HEK293 (cell line): ENCODE measurements around the gene SFSWAP.
"Not testable (repeated sequence)": the region's sequence is repeated elsewhere in the genome, so short reads cannot be mapped to it uniquely, and the experiment has no call there.

Source experiments
- CTCF ChIA-PET: fragments of 350-600 bp; formaldehyde crosslinking; extraction: SDS; loops from one replicate; lab custom pipeline; 2021; ENCODE audit warnings: antibody characterized with exemption; lab: Yijun Ruan, JAX
- POLR2A ChIA-PET: fragments of 300-600 bp; formaldehyde crosslinking; extraction: SDS; loops from one replicate; lab custom pipeline; 2020; ENCODE audit warnings: antibody characterized with exemption, inconsistent platforms; lab: Yijun Ruan, JAX
- H3K27ac ChIP-seq: fragments of 200-500 bp; sonication (Bioruptor generic); 2 replicates; pipeline ENCODE4 v1.5.1; 2014; ENCODE audit warnings: low read depth, low read length, control low read depth, inconsistent platforms; ENCODE audit errors: extremely low read depth
- H3K36me3 ChIP-seq, 2 experiments: fragments of 200-500 bp in 1 of 2; sonication (Bioruptor generic) in 1 of 2; 1 replicate in 1 of 2; 2 replicates in 1 of 2; pipeline ENCODE4 v1.5.1; 2014 to 2017; ENCODE audit warnings: inconsistent platforms in 2 of 2, low read length in 2 of 2; ENCODE audit not compliant: control insufficient read depth in 2 of 2, insufficient read depth in 1 of 2
- H3K4me1 ChIP-seq: fragments of 200-500 bp; sonication (Bioruptor generic); 2 replicates; pipeline ENCODE4 v1.5.1; 2014; ENCODE audit warnings: mild to moderate bottlenecking, low read length, inconsistent platforms; ENCODE audit not compliant: control insufficient read depth, insufficient read depth
- H3K4me3 ChIP-seq: 2 replicates; pipeline ENCODE4 v1.5.1; 2011; ENCODE audit warnings: low read depth, mild to moderate bottlenecking, control low read depth, low read length, moderate library complexity
- H3K9me3 ChIP-seq: fragments of 200-500 bp; sonication (Bioruptor generic); 2 replicates; pipeline ENCODE4 v1.5.1; 2014; ENCODE audit warnings: low read depth, low read length, inconsistent platforms; ENCODE audit not compliant: control insufficient read depth, insufficient read depth
- HOXA7 ChIP-seq: sonication (generic); formaldehyde crosslinking; IDR thresholded peaks from 2 replicates; pipeline ENCODE4 v1.8.1; 2022; ENCODE audit warnings: missing genetic modification reagents, borderline replicate concordance
- YY1 ChIP-seq: fragments of 450-650 bp; formaldehyde crosslinking; IDR thresholded peaks from 2 replicates; pipeline ENCODE4 v1.5.1; 2018; ENCODE audit warnings: missing biosample characterization, missing genetic modification characterization
- ZBTB10 ChIP-seq: fragments of 450-650 bp; formaldehyde crosslinking; IDR thresholded peaks from 2 replicates; pipeline ENCODE4 v1.5.1; 2016; ENCODE audit warnings: missing biosample characterization, missing genetic modification characterization
- ZEB2 ChIP-seq: fragments of 450-650 bp; formaldehyde crosslinking; IDR thresholded peaks from 2 replicates; pipeline ENCODE4 v1.5.1; 2016; ENCODE audit warnings: missing biosample characterization, missing genetic modification characterization
- ZFP3 ChIP-seq: fragments of 450-650 bp; formaldehyde crosslinking; IDR thresholded peaks from 2 replicates; pipeline ENCODE4 v1.5.1; 2016; ENCODE audit warnings: low read depth, missing biosample characterization, missing genetic modification characterization
- ZFP41 ChIP-seq: fragments of 450-650 bp; formaldehyde crosslinking; IDR thresholded peaks from 2 replicates; pipeline ENCODE4 v1.5.1; 2016; ENCODE audit warnings: missing biosample characterization, missing genetic modification characterization, borderline replicate concordance
- ZNF175 ChIP-seq: fragments of 450-650 bp; formaldehyde crosslinking; IDR thresholded peaks from 2 replicates; pipeline ENCODE4 v1.5.1; 2016; ENCODE audit warnings: missing biosample characterization, missing genetic modification characterization
- ZNF274 ChIP-seq, 2 experiments: fragments of 200-500 bp in 1 of 2; fragments of 450-650 bp in 1 of 2; sonication (Bioruptor generic) in 1 of 2; formaldehyde crosslinking in 1 of 2; IDR thresholded peaks; 2 replicates each; pipeline versions ENCODE4 v1.5.1 to v1.6.1; 2014 to 2016; ENCODE audit warnings: borderline replicate concordance in 1 of 2, inconsistent platforms in 1 of 2, low read length in 1 of 2, missing biosample characterization in 1 of 2, missing genetic modification characterization in 1 of 2
- ZNF280D ChIP-seq: fragments of 450-650 bp; formaldehyde crosslinking; IDR thresholded peaks from 2 replicates; pipeline ENCODE4 v1.5.1; 2016; ENCODE audit warnings: missing biosample characterization, missing genetic modification characterization
- ZNF311 ChIP-seq: fragments of 450-650 bp; formaldehyde crosslinking; IDR thresholded peaks from 2 replicates; pipeline ENCODE4 v1.5.1; 2017; ENCODE audit warnings: missing biosample characterization, missing genetic modification characterization, borderline replicate concordance
- ZNF350 ChIP-seq: fragments of 450-650 bp; formaldehyde crosslinking; IDR thresholded peaks from 2 replicates; pipeline ENCODE4 v1.5.0; 2017; ENCODE audit warnings: missing biosample characterization, mild to moderate bottlenecking, missing genetic modification characterization
- ZNF37A ChIP-seq: fragments of 450-650 bp; IDR thresholded peaks from 2 replicates; pipeline ENCODE4 v1.5.1; 2018; ENCODE audit warnings: missing biosample characterization, missing genetic modification characterization
- ZNF558 ChIP-seq: fragments of 450-650 bp; formaldehyde crosslinking; IDR thresholded peaks from 2 replicates; pipeline ENCODE4 v1.5.1; 2016; ENCODE audit warnings: missing biosample characterization, missing genetic modification characterization
- ZNF585B ChIP-seq: fragments of 450-650 bp; formaldehyde crosslinking; IDR thresholded peaks from 2 replicates; pipeline ENCODE4 v1.5.1; 2016; ENCODE audit warnings: missing biosample characterization, missing genetic modification characterization
- ZNF670 ChIP-seq: fragments of 450-650 bp; formaldehyde crosslinking; IDR thresholded peaks from 2 replicates; pipeline ENCODE4 v1.5.1; 2016; ENCODE audit warnings: missing biosample characterization, missing genetic modification characterization, low read depth

Gene SFSWAP

GRCh38 chr12:131676544-131676943, 34.3 kb upstream of the SFSWAP start:
- ChIA-PET POLR2A (no interaction called here), CTCF (no interaction called here)
- no peaks in the 10 kb centered on the region for H3K9me3 ChIP-seq
- no peaks in the 10 kb centered on the region for H3K4me1 ChIP-seq
- no peak overlapping the region for H3K4me3 ChIP-seq
- TF ChIP-seq ZNF585B (tag by site-specific recombination) (no peak), YY1 (tag by site-specific recombination) (no peak), ZNF311 (tag by site-specific recombination) (no peak), ZNF670 (tag by site-specific recombination) (no peak), HOXA7 (no peak), ZNF274 (IDR thresholded peaks at IDR 0.05; ENCODE audit: low read length) (no peak), ZNF274 (tag by site-specific recombination; IDR thresholded peaks at IDR 0.05; ENCODE audit: borderline replicate concordance) (no peak), ZFP3 (no peak), ZNF280D (no peak), ZNF175 (tag by site-specific recombination) (no peak), ZNF37A (tag by site-specific recombination) (no peak)
- TF ChIP-seq, all 188 proteins: peak for 0
- H3K36me3 ChIP-seq, result no peaks in the 10 kb centered on the region
- H3K27ac ChIP-seq, result no peak overlapping the region

GRCh38 chr12:131677067-131677466, 33.8 kb upstream of the SFSWAP start:
- H3K36me3 ChIP-seq, POLR2A ChIA-PET, H3K4me1 ChIP-seq, H3K27ac ChIP-seq, H3K4me3 ChIP-seq, CTCF ChIA-PET, H3K9me3 ChIP-seq: not testable (repeated sequence)

GRCh38 chr12:131677699-131678098, 33.2 kb upstream of the SFSWAP start:
- H3K27ac ChIP-seq, result no peak overlapping the region
- CTCF ChIA-PET, result no interaction called here
- H3K4me3 ChIP-seq, result no peak overlapping the region
- no peaks in the 10 kb centered on the region for H3K36me3 ChIP-seq
- no peaks in the 10 kb centered on the region for H3K4me1 ChIP-seq
- TF ChIP-seq ZEB2 (tag by site-specific recombination) (no peak), ZFP41 (tag by site-specific recombination) (no peak), ZBTB10 (no peak), ZNF350 (tag by site-specific recombination) (no peak), ZNF558 (tag by site-specific recombination) (no peak)
- POLR2A ChIA-PET, result no interaction called here
- no peaks in the 10 kb centered on the region for H3K9me3 ChIP-seq
